Measurements from ENCODE around the gene SPAG16.

- TF ChIP-seq CTCF (IDR thresholded peaks at IDR 0.05) (no peak), POLR2A (IDR thresholded peaks at IDR 0.05) (no peak)
These were observed 1026.1 kb downstream of the SPAG16 start for GRCh38 chr2:214310319-214310718.
